ENCODE measurements around the gene CLCA1.

- no peak for TF ChIP-seq CTCF (IDR thresholded peaks at IDR 0.05; ENCODE audit: insufficient read depth, low read depth, low read length)
- TF ChIP-seq EZH2 (IDR thresholded peaks at IDR 0.05; ENCODE audit: insufficient read depth, low read length), result no peak
These were observed 34.1 kb downstream of the CLCA1 start for GRCh38 chr1:86502721-86503405.

Data from astrocyte (in vitro differentiated cells and primary cell).